Ascending aorta (tissue), 2 donors: ENCODE results near the gene FGFR3. TPM values are rescaled to one million over a fixed set of nuclear protein-coding genes. Genes with fewer than 3 reads are reported as not detected.
A peak's percentile ranks its signal among the peaks of the same experiment; 100 is the strongest.

ENCODE experiments used
- DNase-seq, 2 donors: peaks; one replicate each; pipeline ENCODE4 v3.0.0-alpha.2; 2019; ENCODE audit warnings: low spot score in 2 of 2
- H3K27ac ChIP-seq, 2 donors: fragments of 200-600 bp; sonication (generic); one replicate each; pipeline ENCODE4 v1.5.1; 2016 to 2017; ENCODE audit warnings: mild to moderate bottlenecking in 1 of 2
- H3K27me3 ChIP-seq: fragments of 200-600 bp; sonication (generic); one replicate; pipeline ENCODE4 v1.5.1; 2017
- H3K36me3 ChIP-seq, 2 donors: fragments of 200-600 bp; sonication (generic); one replicate each; pipeline ENCODE4 v1.5.1; 2016
- H3K4me1 ChIP-seq, 2 donors: fragments of 200-600 bp; sonication (generic); one replicate each; pipeline ENCODE4 v1.5.1; 2016 to 2017; ENCODE audit warnings: mild to moderate bottlenecking in 1 of 2
- H3K4me3 ChIP-seq, 2 donors: fragments of 200-600 bp; sonication (generic); one replicate each; pipeline ENCODE4 v1.5.1; 2016 to 2017; ENCODE audit warnings: mild to moderate bottlenecking in 1 of 2
- H3K9me3 ChIP-seq, 2 donors: fragments of 200-600 bp; sonication (generic); one replicate each; pipeline ENCODE4 v1.5.1; 2016
- intact Hi-C: fragments of 100-400 bp; cut with DNase I; formaldehyde crosslinking; loops from one replicate; pipeline ENCODE4 v1.15.1; 2023
- total RNA-seq: library from RNA; depleted of rRNA; stranded (reverse); fragments of >200 nt; gene quantifications from one replicate; pipeline ENCODE4 v1.1.0, GENCODE V29; 2016
- TF ChIP-seq, protein P1 (sequence below), 3 experiments: fragments of 200-600 bp in 2 of 3; fragments of 450-650 bp in 1 of 3; sonication (generic) in 2 of 3; IDR thresholded peaks; one replicate each; pipeline ENCODE4 v1.5.1; 2016 to 2019; ENCODE audit warnings: antibody characterized with exemption in 3 of 3, mild to moderate bottlenecking in 1 of 3, moderate library complexity in 1 of 3

FGFR3 gene
- total RNA-seq, 1 donor from 2014 or later, result 3.7 TPM

DNA sequence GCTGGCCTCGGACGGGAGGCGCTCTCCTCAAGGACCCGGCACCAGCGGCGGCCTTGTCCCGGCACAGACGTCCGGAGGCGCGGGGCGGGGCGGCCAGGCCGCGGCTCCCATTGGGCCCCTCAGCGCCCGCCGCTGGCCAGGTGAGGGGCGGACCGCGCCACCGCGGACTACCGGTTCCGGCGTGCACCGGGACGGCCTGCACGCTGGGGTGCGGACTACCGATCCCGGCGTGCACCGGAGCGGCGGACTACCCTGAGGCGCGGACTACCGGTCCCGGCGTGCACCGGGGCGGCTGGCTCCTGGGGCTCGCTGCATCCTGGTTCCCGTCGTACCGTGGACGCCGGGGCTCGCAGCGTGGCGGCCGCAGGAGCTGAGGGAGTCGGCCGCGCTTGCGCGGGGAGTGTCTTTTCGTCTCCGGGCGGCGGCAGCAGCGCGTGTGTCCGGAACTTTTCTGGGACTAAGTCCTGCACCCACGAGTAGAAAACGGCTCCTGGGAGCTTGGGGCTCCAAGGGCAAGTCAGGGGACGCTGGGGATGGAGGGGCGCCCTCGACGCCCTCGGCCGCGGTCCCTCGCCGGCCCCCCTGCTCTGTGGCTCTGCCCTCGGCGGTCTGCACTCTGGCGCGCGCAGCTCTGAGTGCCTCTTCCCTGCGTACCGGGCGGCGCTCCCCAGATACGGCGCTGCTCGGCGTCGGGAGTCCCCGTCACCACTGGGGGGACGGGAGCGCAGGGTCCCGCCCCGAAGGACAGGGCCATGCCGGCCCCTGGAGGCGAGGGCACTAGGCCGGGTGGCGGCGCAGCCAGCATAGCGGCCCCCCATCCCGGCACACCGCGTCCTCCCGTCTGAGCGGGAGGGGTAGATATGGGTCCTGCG lies 63.2 kb downstream of the FGFR3 start, which contains the start of gene LETM1:
LETM1 (minus strand) TSS at position 86 of the 872 bp plus-strand sequence. CDS start 206 bp downstream, outside the sequence.
- Histone ChIP-seq H3K4me3 (peak within 1 kb of the TSS; percentile 85 to 86), H3K4me1 (peaks cover 0 to 10% of the 10 kb centered on the region in 2 donors), H3K36me3 (no peaks in the 10 kb centered on the region), H3K27ac (peak within 1 kb of the TSS; percentile 78 to 82), H3K9me3 (no peaks in the 10 kb centered on the region), H3K27me3 (no peaks in the 10 kb centered on the region)
- intact Hi-C loops, result loop anchor here (1.0 to 10.0 kb wide), 9 partner anchors 14 to 1218 kb away; partner anchors contain the start of genes CTBP1, FAM193A, FAM53A and GRK4
- DNase-seq, result peak; percentile 86 to 97
- TF ChIP-seq, protein P1, sequence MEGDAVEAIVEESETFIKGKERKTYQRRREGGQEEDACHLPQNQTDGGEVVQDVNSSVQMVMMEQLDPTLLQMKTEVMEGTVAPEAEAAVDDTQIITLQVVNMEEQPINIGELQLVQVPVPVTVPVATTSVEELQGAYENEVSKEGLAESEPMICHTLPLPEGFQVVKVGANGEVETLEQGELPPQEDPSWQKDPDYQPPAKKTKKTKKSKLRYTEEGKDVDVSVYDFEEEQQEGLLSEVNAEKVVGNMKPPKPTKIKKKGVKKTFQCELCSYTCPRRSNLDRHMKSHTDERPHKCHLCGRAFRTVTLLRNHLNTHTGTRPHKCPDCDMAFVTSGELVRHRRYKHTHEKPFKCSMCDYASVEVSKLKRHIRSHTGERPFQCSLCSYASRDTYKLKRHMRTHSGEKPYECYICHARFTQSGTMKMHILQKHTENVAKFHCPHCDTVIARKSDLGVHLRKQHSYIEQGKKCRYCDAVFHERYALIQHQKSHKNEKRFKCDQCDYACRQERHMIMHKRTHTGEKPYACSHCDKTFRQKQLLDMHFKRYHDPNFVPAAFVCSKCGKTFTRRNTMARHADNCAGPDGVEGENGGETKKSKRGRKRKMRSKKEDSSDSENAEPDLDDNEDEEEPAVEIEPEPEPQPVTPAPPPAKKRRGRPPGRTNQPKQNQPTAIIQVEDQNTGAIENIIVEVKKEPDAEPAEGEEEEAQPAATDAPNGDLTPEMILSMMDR (IDR thresholded peaks at IDR 0.05), result peak in 1 of 3 experiments; percentile 28

DNA sequence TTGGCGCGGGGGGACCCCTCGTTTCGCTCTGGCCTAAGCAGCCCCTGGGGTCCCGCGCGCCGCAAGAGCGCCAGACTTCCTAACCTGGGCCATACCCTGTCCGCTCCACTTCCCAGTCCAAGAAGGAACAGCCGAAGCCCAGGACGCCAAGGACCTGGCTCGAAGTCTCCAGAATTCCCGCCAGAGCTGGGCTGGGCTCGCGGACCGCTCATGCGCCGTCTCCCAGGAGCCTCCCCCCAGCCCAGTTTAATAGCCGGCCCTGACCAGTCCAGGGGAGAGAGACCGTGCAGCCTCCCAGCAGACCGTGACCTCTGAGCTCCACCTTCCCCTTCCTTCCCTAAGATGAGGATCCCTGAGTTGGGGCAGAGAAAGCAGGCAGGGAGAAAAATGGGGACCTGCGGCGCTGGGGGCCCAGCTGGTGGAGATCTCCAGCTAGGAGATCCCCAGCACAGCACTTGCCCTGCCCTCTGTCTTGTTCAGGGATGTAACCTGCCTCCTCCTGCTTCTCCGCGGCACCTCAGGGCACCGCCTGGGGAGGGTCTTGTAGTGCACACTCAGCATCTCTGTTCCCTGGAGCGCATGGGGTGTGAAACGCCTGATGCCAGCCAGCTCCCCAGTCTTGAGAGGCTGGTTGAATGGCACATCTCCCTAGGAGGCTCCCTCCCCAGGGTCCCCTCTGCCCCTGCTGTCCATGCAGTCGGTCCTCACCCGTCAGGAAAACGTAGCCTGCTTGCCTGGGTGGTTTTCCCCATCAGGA lies 64.0 kb downstream of the FGFR3 start:
- DNase-seq, result no peak
- Histone ChIP-seq H3K36me3 (no peaks in the 10 kb centered on the region), H3K27me3 (no peaks in the 10 kb centered on the region), H3K9me3 (no peaks in the 10 kb centered on the region), H3K4me3 (peak overlapping the region; percentile 85 to 86), H3K27ac (peak overlapping the region; percentile 75 to 78), H3K4me1 (peaks cover 0 to 10% of the 10 kb centered on the region in 2 donors)
- intact Hi-C loops, result loop anchor here (1.0 to 10.0 kb wide), 9 partner anchors 13 to 1218 kb away; partner anchors contain the start of genes CTBP1, FAM193A, FAM53A and GRK4
- TF ChIP-seq, protein P1 (IDR thresholded peaks at IDR 0.05), result peak in 1 of 3 experiments; percentile 3

DNA sequence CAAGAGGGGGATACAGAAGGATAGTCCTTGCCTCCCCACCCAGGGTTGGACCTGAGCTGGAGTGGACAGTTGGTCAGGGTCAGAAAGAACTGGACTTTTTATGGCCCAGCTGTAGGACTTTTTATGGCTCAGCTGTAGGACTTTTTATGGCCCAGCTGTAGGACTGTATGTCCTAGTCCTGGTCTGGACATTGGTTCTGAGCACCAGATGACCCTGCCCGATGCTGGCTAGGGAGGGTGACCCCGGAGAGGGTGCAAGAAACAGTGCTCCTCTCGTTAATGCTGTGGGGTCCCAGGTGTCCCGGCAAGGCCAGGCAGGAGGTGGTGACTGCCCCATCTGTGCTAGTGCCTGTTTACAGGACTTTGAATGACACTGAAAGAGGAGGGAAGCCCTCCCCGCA lies 64.8 kb downstream of the FGFR3 start:
- Histone ChIP-seq H3K27me3 (no peaks in the 10 kb centered on the region), H3K9me3 (no peaks in the 10 kb centered on the region), H3K36me3 (no peaks in the 10 kb centered on the region), H3K27ac (no peak overlapping the region), H3K4me1 (peaks cover 0 to 10% of the 10 kb centered on the region in 2 donors), H3K4me3 (no peak overlapping the region)
- DNase-seq, result no peak
- TF ChIP-seq, protein P1 (IDR thresholded peaks at IDR 0.05), result no peak
- intact Hi-C loops, result loop anchor here (2.0 to 10.0 kb wide), 6 partner anchors 145 to 1217 kb away; partner anchors contain the start of genes CTBP1, FAM193A, FAM53A and GRK4

Other genes starting within 250 kb of the FGFR3 start
- gene FAM53A, start 109.0 kb upstream of the FGFR3 start, total RNA-seq, result not detected
- gene SLBP, start 81.0 kb upstream of the FGFR3 start, total RNA-seq, result 218 TPM
- gene TMEM129, start 72.0 kb upstream of the FGFR3 start, total RNA-seq, result 192 TPM
- gene TACC3, start 71.8 kb upstream of the FGFR3 start, total RNA-seq, result 2.7 TPM
- 37.7 TPM for gene LETM1, start 62.9 kb downstream of the FGFR3 start, total RNA-seq
- 19.9 TPM for gene NSD2, start 78.1 kb downstream of the FGFR3 start, total RNA-seq
- gene NELFA, start 215.7 kb downstream of the FGFR3 start, total RNA-seq, result 11.9 TPM